K562 (cell line): ENCODE results near the gene AGRN. TPM values are rescaled to one million over a fixed set of nuclear protein-coding genes. Genes with fewer than 3 reads are reported as not detected.
"Not testable (repeated sequence)": the region's sequence is repeated elsewhere in the genome, so short reads cannot be mapped to it uniquely, and the experiment has no call there.

ENCODE experiments used
- ATAC-seq: fragments of 200-7000 bp; cut with Tn5 transposase; 3 replicates; pipeline ENCODE4 v1.9.1; 2020; ENCODE audit warnings: moderate library complexity
- BruUV-seq: library from RNA; stranded (reverse); fragments of 400-500 nt; replicated peaks from 2 replicates; lab custom pipeline; 2021; lab: Mats Ljungman, UMichigan
- CTCF ChIA-PET: fragments of 300-600 bp; formaldehyde crosslinking; extraction: SDS; loops from one replicate; lab custom pipeline; 2021; ENCODE audit warnings: low intra/inter-chr PET ratio; lab: Yijun Ruan, JAX
- POLR2A ChIA-PET: fragments of 300-600, 350-650 bp; sonication (Branson Sonifier 250); formaldehyde crosslinking; extraction: SDS; loops from one replicate; lab custom pipeline; 2021; ENCODE audit warnings: antibody characterized with exemption, inconsistent platforms; lab: Yijun Ruan, JAX
- DNase-seq, 4 experiments: peaks; one replicate each; pipeline versions ENCODE4 v3.0.0 to v3.0.0-alpha.2; 2011 to 2018; ENCODE audit warnings: low spot score in 3 of 4, mixed read lengths in 3 of 4; ENCODE audit errors: extremely low read depth in 1 of 4
- FAIRE-seq: peaks from 2 replicates; lab custom pipeline; 2011; peaks lifted over from hg19 to GRCh38; lab: Jason Lieb, UNC
- H2AFZ ChIP-seq: 2 replicates; pipeline ENCODE4 v1.6.0; 2011; ENCODE audit warnings: low read depth, low read length, control low read depth, inconsistent platforms
- H3K27ac ChIP-seq: fragments of 200-600 bp; 3 replicates; pipeline ENCODE4 v1.8.0; 2011; ENCODE audit warnings: low read depth, mild to moderate bottlenecking, control low read depth, inconsistent platforms, low read length, moderate library complexity, mixed read lengths; ENCODE audit errors: extremely low read depth
- H3K27me3 ChIP-seq, 2 experiments: fragments of 300-600 bp in 1 of 2; 2 replicates in 1 of 2; 3 replicates in 1 of 2; pipeline versions ENCODE4 v1.6.0 to v1.8.0; 2011; ENCODE audit warnings: inconsistent platforms in 2 of 2, low read length in 2 of 2, mild to moderate bottlenecking in 1 of 2, mixed read lengths in 1 of 2, moderate library complexity in 1 of 2; ENCODE audit not compliant: control insufficient read depth in 2 of 2, insufficient read depth in 2 of 2
- H3K36me3 ChIP-seq: fragments of 300-600 bp; 3 replicates; pipeline ENCODE4 v1.8.0; 2011; ENCODE audit warnings: mild to moderate bottlenecking, low read length, inconsistent platforms; ENCODE audit not compliant: control insufficient read depth, insufficient read depth
- H3K4me1 ChIP-seq, 2 experiments: fragments of 200-600 bp in 1 of 2; replicated peaks in 1 of 2; 2 replicates in 1 of 2; 3 replicates in 1 of 2; pipeline versions ENCODE4 v1.5.1 to v1.8.0; 2011; ENCODE audit warnings: inconsistent platforms in 2 of 2, low read length in 2 of 2, mild to moderate bottlenecking in 1 of 2, mixed read lengths in 1 of 2, moderate library complexity in 1 of 2; ENCODE audit not compliant: control insufficient read depth in 2 of 2, insufficient read depth in 2 of 2
- H3K4me2 ChIP-seq: 2 replicates; pipeline ENCODE4 v1.6.1; 2011; ENCODE audit warnings: low read length, control low read depth, inconsistent platforms, mixed read lengths; ENCODE audit not compliant: insufficient read depth
- H3K4me3 ChIP-seq: fragments of 200-600 bp; sonication (generic), shearing (Covaris generic); 2 replicates; pipeline ENCODE4 v1.5.1; 2016; ENCODE audit warnings: control low read depth, inconsistent platforms
- H3K79me2 ChIP-seq: fragments of 200-600 bp; 3 replicates; pipeline ENCODE4 v1.8.0; 2011; ENCODE audit warnings: low read length, inconsistent platforms; ENCODE audit not compliant: control insufficient read depth, insufficient read depth
- H3K9ac ChIP-seq, 2 experiments: 2 replicates each; pipeline versions ENCODE4 v1.6.0 to v1.6.1; 2011; ENCODE audit warnings: low read depth in 2 of 2, low read length in 2 of 2, control low read depth in 1 of 2, inconsistent platforms in 1 of 2, mild to moderate bottlenecking in 1 of 2, mixed read lengths in 1 of 2; ENCODE audit not compliant: insufficient read depth in 1 of 2
- H3K9me1 ChIP-seq: one replicate; pipeline ENCODE4 v1.6.0; 2011; ENCODE audit warnings: inconsistent platforms, mild to moderate bottlenecking, low read length, moderate library complexity; ENCODE audit not compliant: control insufficient read depth, insufficient read depth
- H3K9me3 ChIP-seq: replicated peaks from 2 replicates; pipeline ENCODE4 v1.5.1; 2011; ENCODE audit warnings: low read depth, low read length, inconsistent platforms; ENCODE audit not compliant: control insufficient read depth, insufficient read depth
- H4K20me1 ChIP-seq: replicated peaks from 2 replicates; pipeline ENCODE4 v1.6.1; 2011; ENCODE audit warnings: low read length, inconsistent platforms, mixed read lengths; ENCODE audit not compliant: control insufficient read depth, insufficient read depth
- BRCA1 ChIP-seq, 2 experiments: fragments of 450-650 bp in 1 of 2; sonication (generic) in 1 of 2; formaldehyde crosslinking in 1 of 2; IDR thresholded peaks; 2 replicates each; pipeline versions ENCODE4 v1.5.0 to v1.6.1; 2017 to 2020; ENCODE audit warnings: mild to moderate bottlenecking in 1 of 2, missing genetic modification reagents in 1 of 2
- EP400 ChIP-seq: fragments of 450-650 bp; IDR thresholded peaks from 2 replicates; pipeline ENCODE4 v1.6.1; 2017; ENCODE audit warnings: antibody characterized with exemption, mild to moderate bottlenecking, moderate library complexity
- WGBS: fragments of 100-300 bp; shearing (Covaris generic); methylation state at CpG from one replicate; pipeline ENCODE4 v1.1.6; 2016; ENCODE audit warnings: low coverage, mixed read lengths; ENCODE audit not compliant: insufficient coverage; ENCODE audit errors: missing lambda C conversion rate; 5-methylcytosine and 5-hydroxymethylcytosine counted together
- in situ Hi-C: fragments of 300-500 bp; cut with MboI; formaldehyde crosslinking; loops from 4 replicates; pipeline ENCODE4 v1.15.0; 2018; ENCODE audit warnings: inconsistent platforms, mixed read lengths
- intact Hi-C: fragments of 100-400 bp; cut with micrococcal nuclease; formaldehyde crosslinking; loops from 2 replicates; pipeline ENCODE4 v1.14.2; 2022
- polyA plus RNA-seq, 8 experiments: library from polyadenylated mRNA; depleted of rRNA in 4 of 8; stranded (reverse) in 5 of 8; unstranded in 3 of 8; fragments of >200 nt; fragmentation: Nextera tagmentation in 2 of 8; fragmentation: Illumina TruSeq in 1 of 8; extraction: Ambion mirVana in 2 of 8; extraction: Trizol in 1 of 8; gene quantifications; 2 replicates each; pipeline versions ENCODE4 v1.2.1 to v1.2.3, GENCODE V29; 2011 to 2014; ENCODE audit warnings: inconsistent platforms in 1 of 8, missing spikeins in 1 of 8
- total RNA-seq, 7 experiments: library from RNA; depleted of rRNA in 6 of 7; stranded (reverse); fragments of >200 nt in 6 of 7; fragmentation: Illumina TruSeq in 2 of 7; extraction: Trizol in 2 of 7; gene quantifications; 2 replicates each; pipeline versions ENCODE4 v1.2.1 to v1.2.3, GENCODE V29; 2011 to 2021; ENCODE audit warnings: low replicate concordance in 1 of 7
- TF ChIP-seq, protein P1 (sequence below): sonication (generic); formaldehyde crosslinking; IDR thresholded peaks from 2 replicates; pipeline ENCODE4 v1.9.0; 2022; ENCODE audit warnings: mild to moderate bottlenecking, missing genetic modification reagents
- TF ChIP-seq, protein P2 (sequence below): sonication (generic); formaldehyde crosslinking; IDR thresholded peaks from 2 replicates; pipeline ENCODE4 v1.8.1; 2023; ENCODE audit warnings: mild to moderate bottlenecking, missing genetic modification reagents

Gene AGRN
- total and polyA plus RNA-seq, 9 of the 15 experiments (the other 6 are each of a cell fraction or from before 2014, with no cell fraction given), result 0.04 to 111 (median 18.1) TPM

DNA sequence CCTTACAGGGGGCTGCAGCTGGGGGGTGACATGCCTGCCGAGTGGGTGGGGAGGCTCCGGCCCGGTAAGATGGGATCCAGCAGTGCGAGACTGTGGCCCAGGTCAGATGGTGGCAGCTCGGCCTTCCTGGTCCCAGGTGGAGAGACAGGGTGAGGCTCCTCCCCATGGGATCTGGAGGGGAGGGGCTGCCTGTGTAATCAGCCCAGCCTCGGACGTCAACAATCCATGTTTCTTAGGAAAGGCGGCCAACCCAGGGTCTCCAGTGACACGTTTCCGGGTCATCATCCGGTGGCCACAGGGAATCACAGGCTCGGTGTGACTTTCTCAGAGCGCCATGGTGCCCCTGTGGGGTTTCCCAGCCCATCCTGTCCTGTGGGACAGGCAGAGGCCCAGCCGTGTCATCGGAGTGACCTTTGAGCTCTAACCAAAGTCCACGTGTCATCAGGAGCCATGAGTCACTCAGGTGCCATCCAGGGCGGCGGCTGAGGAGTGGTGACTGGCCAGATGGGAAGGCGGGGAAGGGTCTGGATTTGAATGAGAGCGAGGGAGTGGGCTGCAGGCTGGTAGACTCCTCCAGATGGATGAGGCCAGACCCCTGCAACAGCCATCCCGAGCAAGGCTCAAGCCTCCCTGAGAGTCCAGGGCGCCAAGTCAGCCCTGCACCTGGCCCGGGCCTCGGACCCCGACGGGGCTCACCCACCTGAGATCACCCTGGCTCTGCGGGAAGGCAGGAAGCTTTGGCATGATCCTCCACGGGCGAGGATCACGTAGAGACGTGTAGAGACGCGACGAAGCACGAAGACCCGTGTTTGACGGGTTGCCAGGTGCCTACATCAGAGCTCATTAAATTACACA is 13.4 kb upstream of the AGRN start (continued):
- TF ChIP-seq BRCA1 (IDR thresholded peaks at IDR 0.05) (no peak), BRCA1 (CRISPR knock-in tag; IDR thresholded peaks at IDR 0.05) (no peak), EP400 (peak; percentile 17; the same call in 1 of the 2 replicates)
- TF ChIP-seq, protein P1, sequence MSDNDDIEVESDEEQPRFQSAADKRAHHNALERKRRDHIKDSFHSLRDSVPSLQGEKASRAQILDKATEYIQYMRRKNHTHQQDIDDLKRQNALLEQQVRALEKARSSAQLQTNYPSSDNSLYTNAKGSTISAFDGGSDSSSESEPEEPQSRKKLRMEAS (CRISPR knock-in tag), result peak; percentile 61

DNA sequence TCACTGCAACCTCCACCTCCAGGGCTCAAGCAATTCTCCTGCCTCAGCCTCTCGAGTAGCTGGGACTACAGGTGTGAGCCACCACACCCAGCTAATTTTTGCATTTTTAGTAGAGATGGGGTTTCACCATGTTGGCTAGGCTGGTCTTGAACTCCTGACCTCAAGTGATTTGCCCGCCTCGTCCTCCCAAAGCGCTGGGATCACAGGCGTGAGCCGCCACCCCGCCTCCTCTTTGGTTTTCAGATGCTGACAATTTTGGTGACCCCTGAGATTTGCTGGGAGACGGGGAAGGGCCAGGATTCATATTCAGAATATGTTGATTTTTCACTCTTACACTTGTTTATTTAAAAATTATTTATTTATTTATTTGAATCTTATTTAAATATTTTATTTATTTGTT is 9.8 kb upstream of the AGRN start:
- H3K27ac ChIP-seq, ATAC-seq, H3K79me2 ChIP-seq, H3K36me3 ChIP-seq, H4K20me1 ChIP-seq, CTCF ChIA-PET, BruUV-seq, intact Hi-C loops, in situ Hi-C loops, H3K4me3 ChIP-seq, H3K9me1 ChIP-seq, H3K9me3 ChIP-seq, H3K27me3 ChIP-seq, DNase-seq, H3K4me2 ChIP-seq, FAIRE-seq, H3K9ac ChIP-seq, H2AFZ ChIP-seq: not testable (repeated sequence)
- H3K4me1 ChIP-seq, result peaks cover 24 to 43% of the 10 kb centered on the region in 2 experiments
- WGBS, result 34% methylated on average over 8 of the region's 8 CpGs
- TF ChIP-seq, protein P2, sequence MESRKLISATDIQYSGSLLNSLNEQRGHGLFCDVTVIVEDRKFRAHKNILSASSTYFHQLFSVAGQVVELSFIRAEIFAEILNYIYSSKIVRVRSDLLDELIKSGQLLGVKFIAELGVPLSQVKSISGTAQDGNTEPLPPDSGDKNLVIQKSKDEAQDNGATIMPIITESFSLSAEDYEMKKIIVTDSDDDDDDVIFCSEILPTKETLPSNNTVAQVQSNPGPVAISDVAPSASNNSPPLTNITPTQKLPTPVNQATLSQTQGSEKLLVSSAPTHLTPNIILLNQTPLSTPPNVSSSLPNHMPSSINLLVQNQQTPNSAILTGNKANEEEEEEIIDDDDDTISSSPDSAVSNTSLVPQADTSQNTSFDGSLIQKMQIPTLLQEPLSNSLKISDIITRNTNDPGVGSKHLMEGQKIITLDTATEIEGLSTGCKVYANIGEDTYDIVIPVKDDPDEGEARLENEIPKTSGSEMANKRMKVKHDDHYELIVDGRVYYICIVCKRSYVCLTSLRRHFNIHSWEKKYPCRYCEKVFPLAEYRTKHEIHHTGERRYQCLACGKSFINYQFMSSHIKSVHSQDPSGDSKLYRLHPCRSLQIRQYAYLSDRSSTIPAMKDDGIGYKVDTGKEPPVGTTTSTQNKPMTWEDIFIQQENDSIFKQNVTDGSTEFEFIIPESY (CRISPR knock-in tag), result peak; percentile 31; the same call in 1 of the 2 replicates
- POLR2A ChIA-PET, result interaction anchor here (1.1 kb wide), 1 partner anchor 8 kb away, joined by 4 read pairs; no protein-coding TSS in a partner anchor
